GM19455 (cell line): ENCODE measurements around the gene ECEL1.

Source experiments
- ATAC-seq: cut with Tn5 transposase; IDR thresholded peaks from one replicate; pipeline ENCODE4 v1.9.1; 2021; ENCODE audit not compliant: unreplicated experiment

The ECEL1 gene

DNA sequence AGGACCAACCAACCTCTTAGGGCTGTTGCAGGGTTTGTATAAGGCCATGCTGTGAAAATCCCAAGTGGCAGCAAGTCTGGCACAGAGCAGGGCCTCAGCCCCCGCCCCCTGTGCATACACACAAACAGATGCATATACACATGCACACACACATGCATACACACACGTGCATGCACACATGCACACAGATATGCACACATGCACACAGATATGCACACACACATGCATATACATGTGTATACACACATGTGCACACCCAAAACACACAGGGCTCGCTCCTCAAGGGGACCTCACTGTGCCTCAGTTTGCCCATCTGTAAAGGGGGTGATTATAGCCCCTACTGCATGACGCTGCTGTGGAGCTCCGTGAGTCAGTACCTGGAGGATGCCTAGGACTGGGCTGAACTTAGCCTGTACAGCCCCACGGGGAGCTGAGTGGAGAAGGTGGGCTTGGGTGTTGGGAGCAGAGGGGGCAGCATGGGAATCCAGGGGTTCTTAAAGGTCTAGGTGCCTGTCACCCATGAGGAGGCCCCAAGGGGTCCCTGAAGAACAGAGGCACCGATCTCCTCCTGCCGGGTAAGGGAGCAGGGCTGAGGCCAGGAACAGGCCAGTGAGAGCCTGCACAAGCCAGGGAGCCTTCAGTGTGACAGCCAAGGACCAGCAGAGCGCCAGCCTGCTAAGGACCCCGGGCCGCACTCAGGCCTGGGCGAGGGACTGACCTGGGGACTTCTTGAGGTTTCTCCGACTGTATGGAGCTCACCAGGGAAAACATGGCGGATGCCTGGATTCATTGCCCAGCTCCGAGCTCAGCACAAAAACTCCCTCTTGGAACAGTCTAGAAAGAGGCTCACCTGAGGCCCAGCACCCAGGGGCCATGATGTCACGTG is 55.7 kb downstream of the ECEL1 start:
- no peak for ATAC-seq
